Measurements from ENCODE around the gene SMARCA5.

DNA sequence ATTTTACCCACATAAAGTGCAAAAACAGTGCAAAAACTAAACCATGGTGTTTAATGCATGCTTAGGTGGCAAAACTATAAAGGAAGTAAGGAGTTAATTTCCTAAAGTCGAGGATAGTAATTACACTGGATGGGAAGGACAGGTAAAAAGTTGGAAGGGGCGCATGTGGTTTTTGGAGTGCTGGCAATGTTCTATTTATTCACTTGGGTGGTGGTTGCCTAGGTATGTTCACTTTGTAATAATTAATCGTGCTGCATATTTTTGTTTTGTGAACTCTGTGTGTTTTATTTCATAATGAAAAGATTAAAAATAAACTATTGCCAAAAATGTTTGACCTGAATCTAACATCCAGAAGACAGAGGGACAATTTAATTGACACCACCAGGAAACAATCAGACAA, 32.1 kb upstream of the SMARCA5 start:
- TF ChIP-seq CTCF (IDR thresholded peaks at IDR 0.05) (no peak), POLR2A (IDR thresholded peaks at IDR 0.05) (no peak)
